ENCODE results near the gene PAK6. TPM values are rescaled to one million over a fixed set of nuclear protein-coding genes. Genes with fewer than 3 reads are reported as not detected.

PAK6 gene
- total and polyA plus RNA-seq, 2 experiments from 2014 or later = 2.4 to 20.0 TPM

- no peak for TF ChIP-seq ZNF462 (CRISPR knock-in tag; IDR thresholded peaks at IDR 0.05)
- TF ChIP-seq POLR2AphosphoS5 (IDR thresholded peaks at IDR 0.05; ENCODE audit: low read depth) = no peak
- no peak for TF ChIP-seq NANOG (IDR thresholded peaks at IDR 0.05; ENCODE audit: borderline replicate concordance)
Measured at GRCh38 chr15:40247406-40247971, 8.6 kb downstream of the PAK6 start (continued).

- Histone ChIP-seq H3K9me2 (ENCODE audit: insufficient read depth) (no peaks in the 10 kb centered on the region), H3K27ac (ENCODE audit: low read depth) (no peak overlapping the region), H3K4me3 (no peak overlapping the region), H4K20me1 (replicated peaks; ENCODE audit: insufficient read depth) (no peaks in the 10 kb centered on the region), H3K4me2 (no peak overlapping the region), H3K79me2 (replicated peaks; ENCODE audit: insufficient read depth) (no peaks in the 10 kb centered on the region), H3F3A (replicated peaks; ENCODE audit: low read depth) (peaks cover 13% of the 10 kb centered on the region; the same call in 1 of the 2 replicates), H3K4me1 (ENCODE audit: insufficient read depth) (peaks cover 3% of the 10 kb centered on the region; the same call in 1 of the 2 replicates), H3K27me3 (ENCODE audit: insufficient read depth) (peaks cover 30% of the 10 kb centered on the region), H3K36me3 (ENCODE audit: insufficient read depth) (no peaks in the 10 kb centered on the region), H2AFZ (no peak overlapping the region)
- DNase-seq (ENCODE audit: low spot score) = no peak
- Mint-ChIP-seq H3K36me3 (ENCODE audit: low read depth) (no peaks in the 10 kb centered on the region), H3K4me3 (no peak overlapping the region), H3K9me3 (no peaks in the 10 kb centered on the region; the same call in 2 of the 3 replicates), H3K4me1 (peaks cover 29% of the 10 kb centered on the region), H3K27me3 (ENCODE audit: insufficient read depth, low read depth, poor library complexity) (peaks cover 32% of the 10 kb centered on the region), H3K27ac (no peak overlapping the region)
- no peak for ATAC-seq
- TF ChIP-seq ZNF462 (CRISPR knock-in tag; IDR thresholded peaks at IDR 0.05) (no peak), STAT1 (IDR thresholded peaks at IDR 0.05; ENCODE audit: unreplicated experiment) (no peak), POLR2AphosphoS5 (IDR thresholded peaks at IDR 0.05; ENCODE audit: low read depth) (no peak), ZNF114 (CRISPR knock-in tag; IDR thresholded peaks at IDR 0.05) (no peak), ZNF331 (CRISPR knock-in tag; IDR thresholded peaks at IDR 0.05; ENCODE audit: low read depth) (no peak)
Measured at GRCh38 chr15:40248006-40248783, 9.3 kb downstream of the PAK6 start.

Data from GM23338 (cell line).